Fibroblast of skin of scalp (primary cell): ENCODE data around the gene MGAT5B.

Source experiments
- DNase-seq: peaks from one replicate; pipeline ENCODE4 v3.0.0-alpha.2; 2013

Gene MGAT5B

GRCh38 chr17:76929601-76930000 is 61.4 kb downstream of the MGAT5B start:
- no peak for DNase-seq

GRCh38 chr17:76930107-76930506 is 61.9 kb downstream of the MGAT5B start:
- DNase-seq, result no peak

- DNase-seq, result no peak
These were observed 64.5 kb downstream of the MGAT5B start for GRCh38 chr17:76932402-76933333.

- no peak for DNase-seq
These were observed 66.5 kb downstream of the MGAT5B start for GRCh38 chr17:76934561-76935320.

GRCh38 chr17:76935331-76935730 is 67.1 kb downstream of the MGAT5B start:
- peak; percentile 55 for DNase-seq

GRCh38 chr17:76937238-76937637 is 69.0 kb downstream of the MGAT5B start:
- no peak for DNase-seq

GRCh38 chr17:76938009-76938408 is 69.8 kb downstream of the MGAT5B start:
- no peak for DNase-seq

- no peak for DNase-seq
These were observed 72.1 kb downstream of the MGAT5B start for GRCh38 chr17:76940295-76940694.

GRCh38 chr17:76940738-76941350 is 72.6 kb downstream of the MGAT5B start:
- no peak for DNase-seq

- no peak for DNase-seq
These were observed 75.0 kb downstream of the MGAT5B start for GRCh38 chr17:76943202-76943601.

GRCh38 chr17:76943781-76944213 is 75.6 kb downstream of the MGAT5B start:
- DNase-seq, result no peak

- no peak for DNase-seq
These were observed 76.3 kb downstream of the MGAT5B start for GRCh38 chr17:76944477-76944876.

- no peak for DNase-seq
These were observed 78.0 kb downstream of the MGAT5B start for GRCh38 chr17:76946111-76946771.

- DNase-seq, result no peak
These were observed 78.5 kb downstream of the MGAT5B start for GRCh38 chr17:76946772-76947135.

GRCh38 chr17:76947309-76947708 is 79.1 kb downstream of the MGAT5B start:
- no peak for DNase-seq

- DNase-seq, result no peak
These were observed 79.6 kb downstream of the MGAT5B start for GRCh38 chr17:76947771-76948170.

GRCh38 chr17:76948301-76948700 is 80.1 kb downstream of the MGAT5B start:
- DNase-seq, result no peak

- DNase-seq, result no peak
These were observed 80.6 kb downstream of the MGAT5B start for GRCh38 chr17:76948726-76949342.

GRCh38 chr17:76949913-76950695 is 81.9 kb downstream of the MGAT5B start:
- no peak for DNase-seq

- no peak for DNase-seq
These were observed 83.2 kb downstream of the MGAT5B start for GRCh38 chr17:76951375-76951905.

- no peak for DNase-seq
These were observed 84.2 kb downstream of the MGAT5B start for GRCh38 chr17:76952402-76952801.
